Aortic smooth muscle cell (primary cell): ENCODE measurements around the gene NAALADL1. TPM values are rescaled to one million over a fixed set of nuclear protein-coding genes. Genes with fewer than 3 reads are reported as not detected.

Source experiments
- total RNA-seq: library from RNA; depleted of rRNA; stranded (reverse); fragments of >200 nt; gene quantifications from 2 replicates; pipeline ENCODE4 v1.2.3, GENCODE V29; 2014

NAALADL1 gene
- 23.3 and 27.0 TPM in 2 replicates for total RNA-seq

GRCh38 chr11:65058419-65059054 lies at the start of gene NAALADL1:
Gene NAALADL1 (minus strand): TSS chr11:65058553. CDS start chr11:65058521, 32 bp downstream.

GRCh38 chr11:65095974-65096806 lies 37.8 kb upstream of the NAALADL1 start, which contains the start of gene VPS51:
Gene VPS51 (plus strand): TSS chr11:65096214. CDS start chr11:65096251, 37 bp downstream.

GRCh38 chr11:65083834-65084597 lies 25.7 kb upstream of the NAALADL1 start, which contains the start of the genes CDCA5 and ZFPL1:
Gene CDCA5 (minus strand): TSS chr11:65084040. CDS start chr11:65083978, 62 bp downstream.
Gene ZFPL1 (plus strand): TSS chr11:65084222. CDS start chr11:65084699, 477 bp downstream.

GRCh38 chr11:65040847-65041622 lies 17.3 kb downstream of the NAALADL1 start, which contains the start of gene SAC3D1:
Gene SAC3D1 (plus strand): TSS chr11:65041210. CDS start chr11:65041293, 83 bp downstream.

GRCh38 chr11:65027213-65028067 lies 30.9 kb downstream of the NAALADL1 start, which contains the start of gene SNX15:
Gene SNX15 (plus strand): TSS chr11:65027439. CDS start chr11:65027538, 99 bp downstream.

GRCh38 chr11:65013888-65014725 lies 44.2 kb downstream of the NAALADL1 start, which contains the start of gene ARL2:
Gene ARL2 (plus strand): TSS chr11:65014160. CDS start chr11:65014208, 48 bp downstream.

GRCh38 chr11:64996710-64997380 lies 61.5 kb downstream of the NAALADL1 start, which contains the start of gene BATF2:
Gene BATF2 (minus strand): TSS chr11:64996971. CDS start chr11:64996914, 57 bp downstream.

Other genes starting within 250 kb of the NAALADL1 start
- 8.6 and 9.3 TPM in 2 replicates for gene MEN1, start 248.0 kb downstream of the NAALADL1 start, total RNA-seq
- 0.25 and 0.26 TPM in 2 replicates for gene CDC42BPG, start 213.9 kb downstream of the NAALADL1 start, total RNA-seq
- 104 and 110 TPM in 2 replicates for gene EHD1, start 179.9 kb downstream of the NAALADL1 start, total RNA-seq
- gene ATG2A, start 141.3 kb downstream of the NAALADL1 start, total RNA-seq = 7.8 and 8.1 TPM in 2 replicates
- 10.3 and 11.6 TPM in 2 replicates for gene PPP2R5B, start 133.9 kb downstream of the NAALADL1 start, total RNA-seq
- not detected in 2 replicates for gene GPHA2, start 122.7 kb downstream of the NAALADL1 start, total RNA-seq
- gene MAJIN, start 86.4 kb downstream of the NAALADL1 start, total RNA-seq = not detected in 2 replicates
- gene BATF2, start 61.6 kb downstream of the NAALADL1 start, total RNA-seq = 0.26 and 0.81 TPM in 2 replicates
- 95.3 and 110 TPM in 2 replicates for gene ARL2, start 44.4 kb downstream of the NAALADL1 start, total RNA-seq
- 10.6 and 11.9 TPM in 2 replicates for gene SNX15, start 31.1 kb downstream of the NAALADL1 start, total RNA-seq
- 6.2 and 9.0 TPM in 2 replicates for gene SAC3D1, start 17.3 kb downstream of the NAALADL1 start, total RNA-seq
- gene CDCA5, start 25.5 kb upstream of the NAALADL1 start, total RNA-seq = 4.2 and 7.8 TPM in 2 replicates
- 32.7 and 35.9 TPM in 2 replicates for gene ZFPL1, start 25.7 kb upstream of the NAALADL1 start, total RNA-seq
- gene VPS51, start 37.7 kb upstream of the NAALADL1 start, total RNA-seq = 175 and 203 TPM in 2 replicates
- 8.9 and 9.0 TPM in 2 replicates for gene TM7SF2, start 53.3 kb upstream of the NAALADL1 start, total RNA-seq
- gene ZNHIT2, start 59.1 kb upstream of the NAALADL1 start, total RNA-seq = 6.0 and 6.1 TPM in 2 replicates
- 379 and 456 TPM in 2 replicates for gene FAU, start 63.6 kb upstream of the NAALADL1 start, total RNA-seq
- gene MRPL49, start 63.8 kb upstream of the NAALADL1 start, total RNA-seq = 28.3 and 34.2 TPM in 2 replicates
- 16.8 and 20.1 TPM in 2 replicates for gene SYVN1, start 76.0 kb upstream of the NAALADL1 start, total RNA-seq
- gene SPDYC, start 111.7 kb upstream of the NAALADL1 start, total RNA-seq = not detected in 2 replicates
- 88.9 and 117 TPM in 2 replicates for gene CAPN1, start 123.4 kb upstream of the NAALADL1 start, total RNA-seq
- gene POLA2, start 203.4 kb upstream of the NAALADL1 start, total RNA-seq = 3.9 and 7.0 TPM in 2 replicates